ENCODE results near the gene PRSS38.

PRSS38 gene

DNA sequence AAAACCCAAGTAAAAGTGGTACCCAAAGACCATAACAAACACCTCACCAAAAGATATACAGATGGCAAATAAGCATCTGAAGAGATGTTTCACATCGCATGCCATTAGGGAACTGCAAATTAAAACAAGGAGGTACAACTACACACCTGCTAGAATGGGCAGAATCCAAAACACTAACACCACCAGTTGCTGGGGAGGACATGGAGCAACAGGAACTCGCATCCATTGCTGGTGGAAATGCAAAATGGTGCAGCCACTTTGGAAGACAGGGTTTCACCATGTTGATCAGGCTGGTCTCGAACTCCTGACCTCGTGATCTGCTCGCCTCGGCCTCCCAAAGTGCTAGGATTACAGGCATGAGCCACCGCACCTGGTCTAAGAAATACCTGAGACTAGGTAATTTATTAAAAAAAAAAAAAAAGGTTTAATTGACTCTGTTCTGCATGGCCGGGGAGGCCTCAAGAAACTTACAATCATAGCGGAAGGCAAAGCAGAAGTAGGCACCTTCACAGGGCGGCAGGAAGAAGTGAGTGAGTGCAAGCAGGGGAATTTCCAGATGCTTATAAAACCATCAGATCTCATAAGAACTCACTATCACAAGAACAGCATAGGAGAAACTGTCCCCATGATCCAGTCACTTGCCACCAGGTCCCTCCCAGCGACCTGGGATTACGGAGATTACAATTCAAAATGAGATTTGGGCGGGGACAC lies 30.2 kb upstream of the PRSS38 start:
- FAIRE-seq (no peak), DNase-seq (ENCODE audit: insufficient read length, low spot score) (no peak)
- TF ChIP-seq, protein P1, sequence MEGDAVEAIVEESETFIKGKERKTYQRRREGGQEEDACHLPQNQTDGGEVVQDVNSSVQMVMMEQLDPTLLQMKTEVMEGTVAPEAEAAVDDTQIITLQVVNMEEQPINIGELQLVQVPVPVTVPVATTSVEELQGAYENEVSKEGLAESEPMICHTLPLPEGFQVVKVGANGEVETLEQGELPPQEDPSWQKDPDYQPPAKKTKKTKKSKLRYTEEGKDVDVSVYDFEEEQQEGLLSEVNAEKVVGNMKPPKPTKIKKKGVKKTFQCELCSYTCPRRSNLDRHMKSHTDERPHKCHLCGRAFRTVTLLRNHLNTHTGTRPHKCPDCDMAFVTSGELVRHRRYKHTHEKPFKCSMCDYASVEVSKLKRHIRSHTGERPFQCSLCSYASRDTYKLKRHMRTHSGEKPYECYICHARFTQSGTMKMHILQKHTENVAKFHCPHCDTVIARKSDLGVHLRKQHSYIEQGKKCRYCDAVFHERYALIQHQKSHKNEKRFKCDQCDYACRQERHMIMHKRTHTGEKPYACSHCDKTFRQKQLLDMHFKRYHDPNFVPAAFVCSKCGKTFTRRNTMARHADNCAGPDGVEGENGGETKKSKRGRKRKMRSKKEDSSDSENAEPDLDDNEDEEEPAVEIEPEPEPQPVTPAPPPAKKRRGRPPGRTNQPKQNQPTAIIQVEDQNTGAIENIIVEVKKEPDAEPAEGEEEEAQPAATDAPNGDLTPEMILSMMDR (IDR thresholded peaks at IDR 0.05; ENCODE audit: insufficient read depth, missing control alignments), result no peak

- FAIRE-seq, result no peak
- TF ChIP-seq, protein P1 (IDR thresholded peaks at IDR 0.05; ENCODE audit: insufficient read depth, missing control alignments), result no peak
- no peak for DNase-seq (ENCODE audit: insufficient read length, low spot score)
These were observed 29.4 kb upstream of the PRSS38 start for GRCh38 chr1:227785805-227786671.

DNA sequence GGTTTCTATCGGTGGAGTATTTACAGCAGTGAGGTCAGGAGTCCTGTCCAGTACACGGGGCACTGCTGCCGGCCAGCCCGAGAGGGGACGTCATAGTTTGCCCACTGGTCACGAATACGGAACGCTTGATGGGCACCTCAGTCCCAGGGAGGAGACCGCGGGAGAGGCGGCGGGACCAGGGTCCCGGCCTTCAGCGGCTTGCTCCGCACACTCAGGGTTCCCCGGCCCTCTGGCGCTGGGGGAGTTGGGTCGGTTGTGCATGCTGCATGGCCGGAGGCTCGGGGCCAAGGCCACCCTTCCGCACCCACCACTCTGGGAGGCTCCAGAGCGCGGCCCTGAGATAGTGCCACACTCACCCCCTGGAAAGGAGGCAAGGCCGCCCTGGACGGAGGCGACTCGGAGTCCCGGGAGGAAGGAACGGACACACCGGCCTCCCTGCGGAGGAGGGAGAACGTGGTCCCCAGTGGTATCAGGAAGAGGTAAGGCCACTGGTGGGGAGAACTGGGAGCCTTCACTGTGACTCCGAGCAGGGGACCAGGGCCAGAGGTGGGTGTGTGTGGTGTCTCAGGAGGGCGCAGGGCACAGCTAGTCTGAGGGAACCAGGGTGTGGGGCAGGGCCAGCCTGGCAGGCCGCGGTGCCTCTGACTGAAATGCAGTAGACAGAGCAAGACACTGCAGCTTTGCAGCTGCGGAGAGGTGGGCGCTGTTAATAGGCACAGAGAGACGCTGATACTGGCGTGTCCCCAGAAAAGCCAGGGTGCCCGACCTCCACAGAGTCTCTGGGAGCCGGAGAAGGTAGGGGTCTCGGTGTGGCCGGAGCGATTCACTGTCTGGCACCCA lies 28.6 kb upstream of the PRSS38 start:
- TF ChIP-seq, protein P1 (IDR thresholded peaks at IDR 0.05; ENCODE audit: insufficient read depth, missing control alignments), result no peak
- DNase-seq (ENCODE audit: insufficient read length, low spot score) (peak; percentile 16), FAIRE-seq (no peak)

- TF ChIP-seq, protein P1 (IDR thresholded peaks at IDR 0.05; ENCODE audit: insufficient read depth, missing control alignments), result no peak
- FAIRE-seq, result no peak
- peak; percentile 97 for DNase-seq (ENCODE audit: insufficient read length, low spot score)
These were observed 27.8 kb upstream of the PRSS38 start for GRCh38 chr1:227787513-227788270.

GRCh38 chr1:227788271-227789083 lies 27.0 kb upstream of the PRSS38 start:
- FAIRE-seq (no peak), DNase-seq (ENCODE audit: insufficient read length, low spot score) (peak; percentile 72)

More at GRCh38 chr1:227788271-227789083, 27.0 kb upstream of the PRSS38 start:
- TF ChIP-seq, protein P1 (IDR thresholded peaks at IDR 0.05; ENCODE audit: insufficient read depth, missing control alignments), result no peak
